GM12874 (cell line): ENCODE data around the gene NDUFV3.

ENCODE experiments used
- CTCF ChIP-seq: IDR thresholded peaks from 2 replicates; pipeline ENCODE4 v1.5.1; 2011; ENCODE audit warnings: low read depth, mild to moderate bottlenecking, control low read depth, low read length, moderate library complexity; ENCODE audit not compliant: insufficient read depth

NDUFV3 gene

GRCh38 chr21:42913476-42913875 lies 20.4 kb downstream of the NDUFV3 start:
- no peak for TF ChIP-seq CTCF

- TF ChIP-seq CTCF: no peak
Measured at GRCh38 chr21:42918291-42918690, 25.2 kb downstream of the NDUFV3 start.

GRCh38 chr21:42921927-42922326 lies 28.8 kb downstream of the NDUFV3 start:
- TF ChIP-seq CTCF: no peak

- no peak for TF ChIP-seq CTCF
Measured at GRCh38 chr21:42922918-42923317, 29.8 kb downstream of the NDUFV3 start.

GRCh38 chr21:42923553-42924432 lies 30.7 kb downstream of the NDUFV3 start:
- TF ChIP-seq CTCF: peak; percentile 76

GRCh38 chr21:42924433-42924751 lies 31.3 kb downstream of the NDUFV3 start:
- no peak for TF ChIP-seq CTCF

- TF ChIP-seq CTCF: no peak
Measured at GRCh38 chr21:42925114-42925926, 32.2 kb downstream of the NDUFV3 start, which contains the start of gene ERVH48-1. Gene ERVH48-1, minus strand, starts transcription at chr21:42925630. Its CDS starts 6,624 bp downstream, at chr21:42919006.
